Measurements from ENCODE around the gene BCOR. TPM values are rescaled to one million over a fixed set of nuclear protein-coding genes. Genes with fewer than 3 reads are reported as not detected.

The BCOR gene
- total RNA-seq, 1 experiment from 2014 or later, result 0.68 TPM

DNA sequence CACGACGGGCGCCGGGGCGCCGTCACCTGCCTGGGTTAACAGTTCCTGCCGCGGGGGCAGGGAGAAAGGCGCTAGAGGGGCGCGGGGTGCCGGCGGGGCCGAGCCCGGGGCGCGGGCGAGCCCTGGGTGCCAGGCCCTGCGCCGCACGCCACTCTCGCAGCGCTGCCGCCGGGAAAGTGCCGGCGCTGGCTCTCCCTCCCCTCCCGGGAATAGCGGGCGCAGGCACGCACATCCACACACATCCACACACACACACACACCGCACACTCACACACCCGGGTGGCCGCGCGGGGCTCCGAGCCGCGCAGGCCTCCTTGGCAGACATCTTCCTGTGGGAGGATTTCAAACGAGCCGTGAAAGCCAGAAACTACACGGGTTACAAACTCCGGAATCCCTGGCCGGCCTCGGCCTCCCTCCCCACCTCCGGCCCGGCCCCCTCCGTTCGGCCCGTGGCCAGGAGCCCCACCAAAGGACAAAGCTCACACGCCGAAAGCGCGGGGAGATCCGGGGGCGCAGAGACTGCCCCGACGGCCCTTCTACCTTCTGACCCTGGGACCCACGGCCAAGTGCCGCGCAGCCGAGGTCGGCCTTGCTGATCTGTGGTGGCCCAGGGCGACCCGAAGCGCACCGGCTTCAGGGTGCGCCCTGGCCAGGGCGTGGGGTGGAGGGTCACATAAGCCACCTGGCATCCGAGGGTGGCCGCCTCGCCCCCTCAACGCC is 92.3 kb downstream of the BCOR start:
- ChIA-PET POLR2A (ENCODE audit: unreplicated experiment) (no interaction called here), CTCF (no interaction called here)
- Histone ChIP-seq H2AFZ (no peak overlapping the region), H3K4me3 (no peak overlapping the region), H3F3A (ENCODE audit: insufficient read depth, low read depth) (no peaks in the 10 kb centered on the region), H4K20me1 (ENCODE audit: insufficient read depth) (no peaks in the 10 kb centered on the region), H3K4me2 (no peak overlapping the region), H3K9me2 (ENCODE audit: insufficient read depth) (no peaks in the 10 kb centered on the region), H3K4me1 (replicated peaks; ENCODE audit: insufficient read depth) (no peaks in the 10 kb centered on the region), H3K9me3 (ENCODE audit: insufficient read depth, low read depth) (no peaks in the 10 kb centered on the region), H3K79me2 (ENCODE audit: low read depth) (no peaks in the 10 kb centered on the region), H3K27me3 (ENCODE audit: insufficient read depth, low read depth) (no peaks in the 10 kb centered on the region), H3K27ac (no peak overlapping the region), H3K36me3 (ENCODE audit: low read depth) (no peaks in the 10 kb centered on the region)
- TF ChIP-seq, protein P1, sequence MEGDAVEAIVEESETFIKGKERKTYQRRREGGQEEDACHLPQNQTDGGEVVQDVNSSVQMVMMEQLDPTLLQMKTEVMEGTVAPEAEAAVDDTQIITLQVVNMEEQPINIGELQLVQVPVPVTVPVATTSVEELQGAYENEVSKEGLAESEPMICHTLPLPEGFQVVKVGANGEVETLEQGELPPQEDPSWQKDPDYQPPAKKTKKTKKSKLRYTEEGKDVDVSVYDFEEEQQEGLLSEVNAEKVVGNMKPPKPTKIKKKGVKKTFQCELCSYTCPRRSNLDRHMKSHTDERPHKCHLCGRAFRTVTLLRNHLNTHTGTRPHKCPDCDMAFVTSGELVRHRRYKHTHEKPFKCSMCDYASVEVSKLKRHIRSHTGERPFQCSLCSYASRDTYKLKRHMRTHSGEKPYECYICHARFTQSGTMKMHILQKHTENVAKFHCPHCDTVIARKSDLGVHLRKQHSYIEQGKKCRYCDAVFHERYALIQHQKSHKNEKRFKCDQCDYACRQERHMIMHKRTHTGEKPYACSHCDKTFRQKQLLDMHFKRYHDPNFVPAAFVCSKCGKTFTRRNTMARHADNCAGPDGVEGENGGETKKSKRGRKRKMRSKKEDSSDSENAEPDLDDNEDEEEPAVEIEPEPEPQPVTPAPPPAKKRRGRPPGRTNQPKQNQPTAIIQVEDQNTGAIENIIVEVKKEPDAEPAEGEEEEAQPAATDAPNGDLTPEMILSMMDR (conservative IDR thresholded peaks at IDR 0.05), result no peak
- TF ChIP-seq EZH2 (IDR thresholded peaks at IDR 0.05; ENCODE audit: low read depth), result no peak
- DNase-seq, result no peak
- no TSS peak for BruUV-seq (replicated peaks)
- intact Hi-C loops (cut with micrococcal nuclease; ENCODE audit: unreplicated experiment), result no loop called here

DNA sequence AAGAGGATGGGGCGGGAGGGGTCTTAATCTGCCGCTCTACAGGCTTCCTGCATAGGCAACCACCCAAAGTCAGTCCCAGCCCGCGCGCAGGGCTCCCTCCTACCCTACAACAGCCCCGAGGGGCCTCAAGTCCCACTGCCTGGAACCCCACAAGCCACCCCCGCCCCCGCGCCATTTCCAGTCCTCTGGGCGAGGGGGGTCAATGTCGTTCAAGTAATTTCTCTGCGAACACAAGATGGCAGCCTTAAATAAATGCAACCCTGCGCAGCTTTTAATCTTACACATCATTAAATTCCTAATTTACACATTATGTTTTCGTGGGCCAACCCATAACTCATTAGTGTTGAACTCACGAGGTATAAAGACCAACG is 92.9 kb downstream of the BCOR start:
- H3K4me1 ChIP-seq (replicated peaks; ENCODE audit: insufficient read depth), result no peaks in the 10 kb centered on the region
- intact Hi-C loops (cut with micrococcal nuclease; ENCODE audit: unreplicated experiment), result no loop called here
- no peaks in the 10 kb centered on the region for H3K79me2 ChIP-seq (ENCODE audit: low read depth)
- no peak overlapping the region for H2AFZ ChIP-seq
- CTCF ChIA-PET, result no interaction called here
- BruUV-seq (replicated peaks), result no TSS peak
- TF ChIP-seq, protein P1 (conservative IDR thresholded peaks at IDR 0.05), result no peak
- no peak for TF ChIP-seq EZH2 (IDR thresholded peaks at IDR 0.05; ENCODE audit: low read depth)
- H3K9me3 ChIP-seq (ENCODE audit: insufficient read depth, low read depth), result no peaks in the 10 kb centered on the region
- H3K4me2 ChIP-seq, result no peak overlapping the region
- POLR2A ChIA-PET (ENCODE audit: unreplicated experiment), result no interaction called here
- no peak for DNase-seq
- no peaks in the 10 kb centered on the region for H3K36me3 ChIP-seq (ENCODE audit: low read depth)
- H4K20me1 ChIP-seq (ENCODE audit: insufficient read depth), result no peaks in the 10 kb centered on the region
- H3K27me3 ChIP-seq (ENCODE audit: insufficient read depth, low read depth), result no peaks in the 10 kb centered on the region
- no peak overlapping the region for H3K27ac ChIP-seq
- H3K4me3 ChIP-seq, result no peak overlapping the region
- H3F3A ChIP-seq (ENCODE audit: insufficient read depth, low read depth), result no peaks in the 10 kb centered on the region
- no peaks in the 10 kb centered on the region for H3K9me2 ChIP-seq (ENCODE audit: insufficient read depth)

DNA sequence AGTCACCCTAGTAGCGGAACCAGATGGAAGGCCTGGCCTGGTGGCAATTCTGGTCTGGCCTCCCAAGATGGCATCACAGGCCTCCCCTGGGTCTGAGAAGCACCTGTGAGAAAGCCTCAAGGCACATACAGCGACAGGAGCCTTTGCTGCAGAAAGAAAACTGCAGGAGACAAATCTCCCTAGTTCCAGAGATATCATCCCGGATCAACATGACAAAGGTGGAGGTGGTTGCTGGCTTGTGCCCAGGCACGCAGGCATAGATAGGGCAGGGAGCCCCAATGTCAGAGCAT is 93.6 kb downstream of the BCOR start:
- TF ChIP-seq, protein P1 (conservative IDR thresholded peaks at IDR 0.05), result no peak
- no peak for TF ChIP-seq EZH2 (IDR thresholded peaks at IDR 0.05; ENCODE audit: low read depth)
- Histone ChIP-seq H3K9me2 (ENCODE audit: insufficient read depth) (no peaks in the 10 kb centered on the region), H3K4me3 (no peak overlapping the region), H3K4me1 (replicated peaks; ENCODE audit: insufficient read depth) (no peaks in the 10 kb centered on the region), H3K36me3 (ENCODE audit: low read depth) (no peaks in the 10 kb centered on the region), H4K20me1 (ENCODE audit: insufficient read depth) (no peaks in the 10 kb centered on the region), H3K27me3 (ENCODE audit: insufficient read depth, low read depth) (no peaks in the 10 kb centered on the region), H3F3A (ENCODE audit: insufficient read depth, low read depth) (no peaks in the 10 kb centered on the region), H2AFZ (no peak overlapping the region), H3K4me2 (no peak overlapping the region), H3K9me3 (ENCODE audit: insufficient read depth, low read depth) (no peaks in the 10 kb centered on the region), H3K27ac (no peak overlapping the region), H3K79me2 (ENCODE audit: low read depth) (no peaks in the 10 kb centered on the region)
- intact Hi-C loops (cut with micrococcal nuclease; ENCODE audit: unreplicated experiment), result no loop called here
- ChIA-PET POLR2A (ENCODE audit: unreplicated experiment) (no interaction called here), CTCF (no interaction called here)
- no TSS peak for BruUV-seq (replicated peaks)
- DNase-seq, result no peak

Data from PC-9 (cell line).